Activated CD4-positive, alpha-beta T cell treated with anti-CD3 and anti-CD28 coated beads, Interleukin-2, amount 50 U/mL, for 48 hours (primary cell): ENCODE measurements around the gene GPRC5B.

Experiments
- DNase-seq, 2 experiments: peaks; one replicate each; pipeline ENCODE4 v3.0.0-alpha.2; 2020

GPRC5B gene

DNA sequence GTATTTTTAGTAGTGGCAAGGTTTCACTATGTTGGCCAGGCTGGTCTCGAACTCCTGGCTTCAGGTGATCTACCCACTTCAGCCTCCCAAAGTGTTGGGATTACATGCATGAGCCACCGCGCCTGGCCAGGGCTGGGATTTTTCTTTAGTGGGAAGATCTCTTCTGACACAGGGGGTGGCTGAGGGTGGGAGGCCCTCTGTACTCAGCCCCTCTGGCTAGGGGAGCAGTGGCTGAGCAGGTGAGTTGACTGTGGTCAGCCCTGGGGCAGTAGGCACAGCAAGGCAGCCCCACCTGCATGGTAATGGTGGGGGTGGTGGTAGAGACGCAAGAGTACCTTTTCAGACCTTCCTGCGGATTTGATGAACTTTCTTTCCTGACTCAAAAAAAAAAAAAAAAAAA lies 12.3 kb upstream of the GPRC5B start:
- DNase-seq, result no peak

DNA sequence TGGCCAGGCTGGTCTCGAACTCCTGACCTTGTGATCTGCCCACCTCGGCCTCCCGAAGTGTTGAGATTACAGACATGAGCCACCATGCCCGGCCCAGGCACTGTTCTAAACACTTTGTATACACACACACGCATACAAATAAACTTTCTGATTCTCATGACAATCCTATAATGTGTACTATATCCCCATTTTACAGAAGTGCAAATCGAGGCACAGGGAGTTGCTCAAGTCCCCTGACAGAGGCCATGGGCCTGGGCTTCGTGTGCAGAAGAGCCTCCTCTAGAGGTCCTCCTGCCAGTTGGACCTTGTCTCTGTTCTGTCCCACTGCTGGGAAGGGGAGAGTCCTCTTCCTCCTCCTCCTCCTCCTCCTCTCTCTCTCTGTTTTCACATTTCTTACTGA lies 9.9 kb upstream of the GPRC5B start:
- no peak for DNase-seq

DNA sequence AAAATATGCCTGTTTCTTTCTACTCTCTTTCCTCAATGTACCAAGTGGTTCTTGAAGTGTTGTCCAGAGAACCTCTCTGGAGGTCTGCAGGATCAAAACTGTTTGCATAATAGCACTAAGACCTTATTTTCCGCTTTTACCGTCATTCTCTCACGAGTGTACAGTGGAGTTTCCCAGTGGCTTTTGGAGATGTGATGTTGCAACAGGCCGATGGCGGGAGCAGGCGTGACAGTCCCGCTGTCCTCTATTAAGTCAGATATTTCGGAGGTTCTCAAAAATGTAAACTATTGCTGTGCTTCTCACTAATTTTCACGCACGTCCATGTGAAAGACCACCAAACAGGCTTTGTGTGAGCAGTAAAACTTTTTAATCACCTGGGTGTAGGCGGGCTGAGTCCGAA lies 8.3 kb upstream of the GPRC5B start:
- no peak for DNase-seq

GRCh38 chr16:19890901-19891300 lies 6.3 kb upstream of the GPRC5B start:
- DNase-seq, result no peak

GRCh38 chr16:19888834-19889233 lies 4.2 kb upstream of the GPRC5B start:
- peak in 1 of 2 experiments; percentile 31 for DNase-seq

DNA sequence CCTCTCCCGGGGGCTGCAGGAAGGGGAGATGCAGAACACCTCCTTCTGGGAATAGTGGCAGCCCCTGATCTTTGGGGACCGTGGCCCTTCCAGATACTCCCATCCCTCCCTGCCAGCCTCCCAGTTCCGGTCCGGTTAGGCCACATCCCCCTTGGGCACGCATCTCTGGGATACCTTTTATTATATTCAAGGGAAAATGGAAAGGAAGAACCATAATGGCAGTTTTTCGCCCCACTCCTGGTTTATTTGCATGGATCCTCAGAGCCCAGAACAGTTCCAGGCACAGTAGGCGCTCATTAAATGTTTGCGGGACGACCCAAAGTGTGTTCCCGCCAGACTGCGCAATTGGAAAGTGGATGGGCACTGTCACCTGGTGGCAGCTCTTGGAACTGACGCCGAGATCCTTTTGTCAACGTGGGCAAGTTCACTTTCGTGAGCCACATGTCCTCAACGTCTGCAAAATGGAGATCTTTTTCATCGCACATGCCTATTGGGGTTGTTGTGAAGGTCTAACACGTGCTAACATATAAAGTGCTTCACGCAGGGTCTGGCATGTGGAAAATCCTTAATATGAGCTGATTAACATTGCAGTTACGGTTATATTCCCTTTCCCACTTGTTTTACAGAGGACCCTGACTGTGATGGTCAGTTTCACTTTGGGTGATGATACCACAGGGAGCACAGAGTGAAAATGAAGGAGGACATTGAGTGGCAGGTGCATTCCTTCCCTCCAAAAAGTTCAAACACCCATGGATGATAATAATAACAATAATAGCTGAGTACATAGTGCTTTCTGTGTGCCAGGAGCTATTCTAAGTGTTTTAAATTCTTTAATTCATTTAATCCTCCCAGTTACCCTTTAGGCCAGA lies 1.7 kb upstream of the GPRC5B start:
- DNase-seq, result peak; percentile 89 to 91

DNA sequence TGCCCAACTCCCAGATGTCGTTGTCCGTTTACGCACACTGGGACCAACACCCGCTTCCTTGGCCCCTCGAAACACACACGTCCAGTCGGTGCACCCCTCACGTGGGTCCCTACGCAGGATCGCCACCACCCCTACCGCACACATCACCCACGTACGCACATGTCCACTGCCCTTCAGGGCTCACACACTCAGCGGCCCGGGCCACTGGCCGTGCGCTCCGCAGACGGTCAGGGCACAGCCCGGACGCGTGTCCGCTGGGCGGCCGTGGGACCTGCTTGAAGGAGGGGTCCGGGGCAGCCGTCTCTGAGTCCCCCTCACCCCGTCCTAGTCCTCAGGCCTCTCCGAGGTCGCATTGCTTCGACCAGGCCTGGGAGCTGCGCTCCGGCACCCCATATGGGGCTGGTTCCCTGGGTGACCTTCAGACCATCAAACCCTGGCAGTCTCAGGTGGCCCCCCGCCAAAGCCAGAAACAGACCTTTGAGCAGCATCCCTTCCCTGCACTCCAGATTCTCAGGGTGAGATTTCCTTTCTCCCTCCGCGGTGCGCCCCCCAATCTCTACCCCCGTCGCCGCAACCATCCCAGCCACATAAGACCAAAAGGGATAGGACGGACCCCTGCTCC lies 914 bp upstream of the GPRC5B start:
- DNase-seq, result no peak

DNA sequence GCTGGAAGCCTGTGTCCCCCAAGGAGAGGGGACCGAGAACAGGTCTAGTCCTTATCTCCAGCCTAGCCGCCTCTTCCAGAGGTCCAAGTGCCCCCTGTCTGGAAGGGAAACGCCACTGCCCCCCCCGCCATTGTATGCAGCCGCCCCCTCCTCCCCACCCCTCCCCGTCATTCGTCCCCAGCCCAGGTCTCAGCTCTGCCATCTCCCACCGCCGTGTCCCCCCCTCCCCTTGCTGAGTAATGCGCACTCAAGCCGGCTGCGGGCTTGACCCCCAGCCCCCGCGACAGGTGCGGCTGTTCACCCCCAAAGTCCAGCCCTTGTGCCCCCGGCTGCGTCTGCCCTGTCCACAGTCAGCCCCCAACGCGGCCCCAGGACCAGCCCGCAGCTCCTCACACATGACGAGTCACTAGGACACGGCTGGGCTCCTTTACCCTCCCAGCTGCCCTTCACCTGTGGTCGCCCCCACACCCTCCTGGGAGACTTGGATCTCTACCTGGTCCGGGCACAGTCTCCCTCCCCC lies 622 bp downstream of the GPRC5B start:
- DNase-seq, result peak in 1 of 2 experiments; percentile 5

DNA sequence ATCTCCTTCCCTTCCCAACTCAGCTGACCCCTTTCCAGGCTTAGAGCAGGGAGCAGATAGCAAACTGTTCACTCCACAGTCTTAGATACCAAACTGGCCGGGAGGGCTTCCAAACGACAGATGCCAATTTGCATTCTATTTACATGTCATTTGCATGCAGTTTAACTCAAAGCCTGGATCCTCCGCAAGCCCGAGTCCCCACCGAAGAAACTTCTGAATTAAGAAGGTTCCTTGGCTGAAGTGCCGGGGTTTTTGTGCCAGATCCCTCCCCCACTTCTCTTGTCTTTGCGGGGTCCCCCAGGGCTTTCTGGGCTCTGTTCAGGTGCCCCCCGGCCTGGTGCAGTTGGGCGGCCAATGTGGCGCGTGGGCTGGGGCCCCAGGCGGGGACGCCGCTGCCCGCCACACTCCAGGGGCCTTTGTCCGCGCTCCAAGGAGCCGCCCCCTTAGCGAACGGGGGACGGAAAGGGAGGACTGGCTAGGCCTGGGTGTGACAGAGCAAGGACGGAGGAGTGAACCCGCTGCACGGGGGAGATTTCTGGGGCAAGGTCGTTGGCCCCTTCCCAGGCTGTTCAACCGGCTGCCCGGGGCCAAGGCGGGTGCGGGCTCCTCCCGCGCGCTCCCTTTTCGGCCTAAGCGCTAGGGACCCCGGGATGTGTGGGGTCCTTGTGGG lies 1.2 kb downstream of the GPRC5B start:
- peak in 1 of 2 experiments; percentile 6 for DNase-seq

DNA sequence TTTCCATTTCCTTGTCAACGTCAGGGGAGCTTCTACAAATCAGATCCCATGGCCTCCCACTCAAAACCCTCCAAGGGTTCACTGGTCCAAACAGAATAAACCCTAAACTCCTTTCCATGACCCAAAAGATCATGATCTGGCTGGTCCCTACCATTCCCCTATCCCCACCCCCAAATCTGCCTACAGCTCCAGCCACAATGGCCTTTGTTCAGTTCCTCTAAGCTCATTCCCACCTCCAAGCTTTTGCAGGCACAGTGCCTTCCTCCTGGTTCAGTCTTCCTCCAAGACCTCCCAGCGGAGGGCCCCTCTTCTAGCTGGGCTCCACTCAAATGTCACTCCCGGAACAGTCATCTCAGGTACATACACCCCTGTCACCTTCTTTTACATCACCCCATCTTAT lies 2.0 kb downstream of the GPRC5B start:
- DNase-seq, result no peak

DNA sequence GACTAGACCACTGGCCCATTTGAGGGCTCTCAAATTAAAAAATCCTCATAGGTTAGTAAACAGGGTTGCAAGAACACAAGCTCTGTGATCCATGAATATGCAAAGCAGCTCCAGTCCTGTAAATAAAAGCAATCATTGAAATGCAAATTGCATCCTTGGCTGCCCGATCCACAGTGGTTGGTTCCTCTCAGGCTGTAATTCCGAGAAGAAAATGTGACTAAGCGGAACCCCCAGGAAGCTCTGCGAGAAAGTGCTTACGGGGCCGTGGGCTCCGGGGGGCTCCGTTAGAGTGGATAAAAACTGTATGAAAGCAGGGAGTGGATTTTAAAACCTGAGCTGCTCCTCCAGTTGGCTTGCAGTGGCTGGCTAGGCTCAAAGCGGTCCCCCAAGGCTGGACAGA lies 2.5 kb downstream of the GPRC5B start:
- no peak for DNase-seq

GRCh38 chr16:19881783-19882182 lies 2.9 kb downstream of the GPRC5B start:
- no peak for DNase-seq

- DNase-seq, result no peak
Measured at GRCh38 chr16:19881028-19881427, 3.6 kb downstream of the GPRC5B start.

DNA sequence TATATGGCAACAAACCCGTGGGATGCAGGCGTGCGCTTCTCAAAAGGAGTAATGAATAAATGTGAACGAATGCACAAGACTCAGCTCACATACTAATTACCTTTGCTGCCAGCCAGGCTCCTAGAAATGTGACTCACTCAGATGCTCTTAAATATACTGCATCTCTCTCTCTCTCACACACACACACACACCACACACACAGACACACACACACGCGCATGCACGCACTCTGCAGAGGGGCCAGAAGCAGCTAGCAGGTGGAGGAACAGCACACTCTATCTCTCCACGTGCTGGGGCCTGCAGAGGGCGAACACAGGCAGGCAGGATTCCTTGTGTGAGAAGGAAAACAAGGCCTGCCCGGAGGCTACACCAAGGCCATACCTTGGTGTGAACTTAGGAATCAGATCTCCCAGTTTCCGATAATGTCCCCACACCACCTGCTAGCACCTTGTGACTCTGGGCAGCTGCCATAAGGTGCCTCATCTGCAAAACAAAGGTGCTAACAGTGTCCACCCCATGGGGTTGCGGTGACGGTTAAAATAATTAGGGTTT lies 5.3 kb downstream of the GPRC5B start:
- DNase-seq, result no peak

- no peak for DNase-seq
Measured at GRCh38 chr16:19878757-19879156, 5.9 kb downstream of the GPRC5B start.

- DNase-seq, result no peak
Measured at GRCh38 chr16:19876501-19877059, 8.1 kb downstream of the GPRC5B start.

- no peak for DNase-seq
Measured at GRCh38 chr16:19875900-19876299, 8.7 kb downstream of the GPRC5B start.

DNA sequence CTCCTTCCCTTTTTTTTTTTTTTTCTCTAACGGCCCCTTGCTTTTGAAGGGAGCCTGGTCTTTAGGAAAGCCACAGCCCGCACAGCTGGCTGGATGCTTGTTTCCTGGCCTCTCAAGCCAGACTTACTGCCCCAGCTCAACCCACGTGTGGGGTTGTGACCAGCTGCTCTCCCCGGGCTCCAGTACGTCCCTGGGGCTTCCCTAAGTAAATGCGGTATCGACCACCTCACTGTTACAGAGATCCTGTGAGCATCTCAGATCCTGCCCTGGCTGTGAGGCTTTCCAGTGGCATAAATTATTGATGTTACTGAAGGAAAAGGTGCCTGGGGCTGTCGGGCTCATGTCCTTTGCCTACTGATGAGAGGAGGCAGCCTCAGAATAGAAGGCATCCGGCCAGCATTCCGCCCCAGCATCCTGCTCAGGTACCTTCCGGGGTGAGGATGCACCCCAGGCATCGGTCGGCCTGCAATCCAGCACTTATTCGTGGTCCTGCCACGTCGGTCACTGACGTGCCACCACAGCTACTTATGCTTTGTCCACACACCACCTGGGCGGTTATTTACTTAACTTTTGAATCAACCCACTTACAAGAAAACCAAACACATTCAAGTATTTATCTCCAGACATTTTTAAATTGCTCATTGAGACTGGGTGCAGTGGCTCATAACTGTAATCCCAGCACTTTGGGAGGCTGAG lies 9.6 kb downstream of the GPRC5B start:
- no peak for DNase-seq

GRCh38 chr16:19874026-19874425 lies 10.6 kb downstream of the GPRC5B start:
- no peak for DNase-seq

DNA sequence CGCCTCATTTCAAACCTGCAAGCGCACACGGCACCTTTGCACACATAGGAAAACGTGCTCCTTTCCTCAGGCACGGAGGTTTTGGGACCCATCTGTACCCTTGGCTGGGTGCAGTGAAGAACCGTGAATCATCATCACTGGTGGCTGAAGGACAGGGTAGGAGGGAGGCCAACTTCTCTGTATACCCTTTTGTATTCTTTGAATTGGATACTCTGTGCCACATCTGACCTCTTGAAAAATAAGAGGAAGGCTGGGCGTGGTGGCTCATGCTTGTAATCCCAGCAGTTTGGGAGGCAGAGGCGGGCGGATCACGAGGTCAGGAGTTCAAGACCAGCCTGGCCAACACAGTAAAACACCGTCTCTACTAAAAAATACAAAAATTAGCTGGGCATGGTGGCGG lies 11.7 kb downstream of the GPRC5B start:
- DNase-seq, result no peak

- no peak for DNase-seq
Measured at GRCh38 chr16:19872179-19872863, 12.3 kb downstream of the GPRC5B start.

DNA sequence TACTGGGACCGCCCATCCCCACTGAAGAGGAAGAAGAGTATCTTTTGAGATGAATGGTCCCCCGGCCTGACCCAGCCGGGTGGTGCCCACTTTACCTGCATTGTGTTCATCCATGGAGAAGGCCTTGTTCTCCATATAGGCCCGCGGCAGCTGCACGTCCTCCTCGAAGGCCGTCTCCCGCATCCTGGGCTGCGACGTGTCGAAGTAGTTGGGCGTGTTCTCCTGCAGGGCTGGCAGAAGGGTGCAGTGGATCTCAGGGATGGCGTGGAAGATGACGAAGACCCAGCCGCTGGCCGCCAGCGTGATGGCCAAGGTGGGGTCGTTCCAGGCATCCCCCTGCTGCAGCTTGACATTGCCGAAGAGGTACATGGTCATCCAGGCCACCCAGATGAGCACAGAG lies 12.9 kb downstream of the GPRC5B start:
- no peak for DNase-seq
